Thyroid gland (tissue), 4 donors: ENCODE data around the gene OSBPL5. TPM values are rescaled to one million over a fixed set of nuclear protein-coding genes. Genes with fewer than 3 reads are reported as not detected.

Experiments
- DNase-seq, 2 donors: peaks; one replicate each; pipeline ENCODE4 v3.0.0-alpha.2; 2019
- H3K27ac ChIP-seq, 3 donors: fragments of 200-600 bp; sonication (generic); 1 replicate in 2 of 3; 2 replicates in 1 of 3; pipeline ENCODE4 v1.5.1; 2016 to 2019; ENCODE audit warnings: mild to moderate bottlenecking in 1 of 3, moderate library complexity in 1 of 3
- H3K27me3 ChIP-seq: fragments of 200-600 bp; sonication (generic); one replicate; pipeline ENCODE4 v1.5.1; 2019
- H3K36me3 ChIP-seq, 2 donors: fragments of 200-600 bp; sonication (generic); one replicate each; pipeline ENCODE4 v1.5.1; 2016 to 2019
- H3K4me1 ChIP-seq, 2 donors: fragments of 200-600 bp; sonication (generic); one replicate each; pipeline ENCODE4 v1.5.1; 2017 to 2019
- H3K4me3 ChIP-seq, 3 donors: fragments of 200-600 bp; sonication (generic); replicated peaks in 1 of 3; 1 replicate in 2 of 3; 2 replicates in 1 of 3; pipeline ENCODE4 v1.5.1; 2016; ENCODE audit warnings: mild to moderate bottlenecking in 1 of 3
- H3K9me3 ChIP-seq: fragments of 200-600 bp; sonication (generic); one replicate; pipeline ENCODE4 v1.5.1; 2017
- POLR2A ChIP-seq, 2 donors: fragments of 450-650 bp; IDR thresholded peaks; one replicate each; pipeline ENCODE4 v1.6.1; 2017; ENCODE audit warnings: antibody characterized with exemption in 2 of 2, mild to moderate bottlenecking in 2 of 2, moderate library complexity in 1 of 2
- WGBS, 2 donors: methylation state at CpG; one replicate each; pipeline ENCODE4 v1.1.5; 2017; 5-methylcytosine and 5-hydroxymethylcytosine counted together
- intact Hi-C: fragments of 100-400 bp; cut with DNase I; formaldehyde crosslinking; loops from one replicate; pipeline ENCODE4 v1.15.1; 2023
- total RNA-seq, 4 donors: library from RNA; depleted of rRNA; stranded (reverse); fragments of >200 nt; gene quantifications; one replicate each; pipeline ENCODE4 v1.2.3, GENCODE V29; 2016
- TF ChIP-seq, protein P1 (sequence below), 6 experiments: fragments of 200-600 bp in 3 of 6; fragments of 450-650 bp in 3 of 6; sonication (generic) in 3 of 6; IDR thresholded peaks; one replicate each; pipeline ENCODE4 v1.5.1; 2016 to 2019; ENCODE audit warnings: antibody characterized with exemption in 6 of 6, mild to moderate bottlenecking in 2 of 6, inconsistent platforms in 1 of 6, moderate library complexity in 1 of 6

Gene OSBPL5
- total RNA-seq, 4 donors from 2014 or later, result 24.2 to 46.7 (median 34.4) TPM

DNA sequence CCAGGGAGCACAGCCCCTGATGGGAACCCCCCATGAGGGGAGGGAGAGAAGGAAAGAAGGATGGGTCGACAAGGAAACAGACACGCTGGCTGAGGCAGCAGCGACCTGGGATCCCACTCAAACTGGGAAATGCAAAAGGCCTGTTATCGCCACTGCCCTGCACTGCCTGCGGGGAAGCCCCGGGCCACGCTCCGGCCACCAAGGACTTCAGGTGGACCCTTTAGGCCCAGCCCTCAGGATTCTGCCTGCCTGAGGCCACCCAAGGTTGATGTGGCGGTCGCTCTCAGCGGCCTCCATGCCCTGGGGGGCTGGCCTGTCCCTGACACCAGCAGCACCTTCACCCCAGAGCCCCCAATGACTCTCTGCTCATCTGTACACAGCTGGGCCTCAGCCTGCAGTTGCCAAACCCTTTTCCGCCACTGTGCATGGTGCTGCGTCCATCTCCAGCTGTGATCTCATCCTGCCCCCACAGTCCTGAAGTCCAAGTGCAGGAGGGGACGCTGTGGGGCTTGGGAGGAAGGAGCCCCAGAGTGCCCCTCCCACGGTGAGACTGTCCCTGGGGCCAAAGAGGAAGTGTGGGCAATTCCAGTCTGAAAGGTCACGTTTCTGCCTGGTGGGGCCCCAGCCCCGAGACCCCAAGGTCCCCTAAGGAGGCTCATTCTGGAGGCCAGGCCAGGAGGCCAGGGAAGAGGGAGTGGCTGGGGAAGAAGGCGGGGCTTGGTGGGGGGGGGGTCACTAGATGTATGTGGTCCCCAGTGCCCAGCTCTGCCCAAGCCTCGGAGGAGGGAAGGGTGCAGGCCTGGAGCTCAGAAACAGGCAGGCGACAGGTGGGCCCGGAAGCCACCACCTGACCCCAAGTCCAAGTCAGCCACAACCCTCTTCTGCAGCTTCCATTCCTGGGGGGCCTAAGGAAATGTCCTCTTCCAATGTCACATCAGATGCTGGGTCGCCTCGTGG, 31.6 kb downstream of the OSBPL5 start:
- no peaks in the 10 kb centered on the region for H3K9me3 ChIP-seq
- H3K4me1 ChIP-seq, result peaks cover 0 to 6% of the 10 kb centered on the region in 2 donors
- intact Hi-C loops, result no loop called here
- no peak overlapping the region for H3K27ac ChIP-seq
- H3K27me3 ChIP-seq, result no peaks in the 10 kb centered on the region
- WGBS, 2 donors, result 91 to 92% methylated on average over 11 to 20 of the region's 23 CpGs
- no peaks in the 10 kb centered on the region for H3K36me3 ChIP-seq
- H3K4me3 ChIP-seq, result no peak overlapping the region
- peak in 1 of 2 donors; percentile 0 for DNase-seq
- TF ChIP-seq, protein P1, sequence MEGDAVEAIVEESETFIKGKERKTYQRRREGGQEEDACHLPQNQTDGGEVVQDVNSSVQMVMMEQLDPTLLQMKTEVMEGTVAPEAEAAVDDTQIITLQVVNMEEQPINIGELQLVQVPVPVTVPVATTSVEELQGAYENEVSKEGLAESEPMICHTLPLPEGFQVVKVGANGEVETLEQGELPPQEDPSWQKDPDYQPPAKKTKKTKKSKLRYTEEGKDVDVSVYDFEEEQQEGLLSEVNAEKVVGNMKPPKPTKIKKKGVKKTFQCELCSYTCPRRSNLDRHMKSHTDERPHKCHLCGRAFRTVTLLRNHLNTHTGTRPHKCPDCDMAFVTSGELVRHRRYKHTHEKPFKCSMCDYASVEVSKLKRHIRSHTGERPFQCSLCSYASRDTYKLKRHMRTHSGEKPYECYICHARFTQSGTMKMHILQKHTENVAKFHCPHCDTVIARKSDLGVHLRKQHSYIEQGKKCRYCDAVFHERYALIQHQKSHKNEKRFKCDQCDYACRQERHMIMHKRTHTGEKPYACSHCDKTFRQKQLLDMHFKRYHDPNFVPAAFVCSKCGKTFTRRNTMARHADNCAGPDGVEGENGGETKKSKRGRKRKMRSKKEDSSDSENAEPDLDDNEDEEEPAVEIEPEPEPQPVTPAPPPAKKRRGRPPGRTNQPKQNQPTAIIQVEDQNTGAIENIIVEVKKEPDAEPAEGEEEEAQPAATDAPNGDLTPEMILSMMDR (IDR thresholded peaks at IDR 0.05), result no peak
- TF ChIP-seq POLR2A (IDR thresholded peaks at IDR 0.05), result no peak

DNA sequence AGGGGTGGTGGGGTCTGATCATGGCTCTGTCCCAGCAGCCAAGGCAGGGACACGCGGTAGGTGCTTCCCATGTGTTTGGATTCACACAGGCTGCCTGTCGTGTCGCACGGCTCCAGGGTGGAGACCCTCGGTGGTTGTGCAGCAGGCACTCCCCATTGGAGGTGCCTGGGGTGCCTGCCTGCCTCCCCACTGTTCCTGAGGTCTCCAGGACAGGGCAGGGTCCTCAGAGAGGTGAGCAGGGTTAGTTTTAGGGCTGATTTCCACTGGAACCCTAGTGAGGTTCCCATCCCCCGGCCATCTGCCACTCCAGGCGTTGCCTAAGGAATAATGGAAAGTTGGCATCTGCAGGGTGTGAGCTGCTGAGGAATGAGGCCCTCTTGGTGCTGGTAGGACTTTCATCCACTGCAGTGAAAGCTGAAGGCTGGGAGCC, 32.3 kb downstream of the OSBPL5 start:
- Histone ChIP-seq H3K4me1 (peaks cover 0 to 6% of the 10 kb centered on the region in 2 donors), H3K27me3 (no peaks in the 10 kb centered on the region), H3K36me3 (no peaks in the 10 kb centered on the region), H3K27ac (no peak overlapping the region), H3K9me3 (no peaks in the 10 kb centered on the region), H3K4me3 (no peak overlapping the region)
- TF ChIP-seq, protein P1 (IDR thresholded peaks at IDR 0.05), result no peak
- TF ChIP-seq POLR2A (IDR thresholded peaks at IDR 0.05), result no peak
- intact Hi-C loops, result no loop called here
- no peak for DNase-seq
- WGBS, 2 donors, result 93% methylated on average over 3 to 8 of the region's 8 CpGs

DNA sequence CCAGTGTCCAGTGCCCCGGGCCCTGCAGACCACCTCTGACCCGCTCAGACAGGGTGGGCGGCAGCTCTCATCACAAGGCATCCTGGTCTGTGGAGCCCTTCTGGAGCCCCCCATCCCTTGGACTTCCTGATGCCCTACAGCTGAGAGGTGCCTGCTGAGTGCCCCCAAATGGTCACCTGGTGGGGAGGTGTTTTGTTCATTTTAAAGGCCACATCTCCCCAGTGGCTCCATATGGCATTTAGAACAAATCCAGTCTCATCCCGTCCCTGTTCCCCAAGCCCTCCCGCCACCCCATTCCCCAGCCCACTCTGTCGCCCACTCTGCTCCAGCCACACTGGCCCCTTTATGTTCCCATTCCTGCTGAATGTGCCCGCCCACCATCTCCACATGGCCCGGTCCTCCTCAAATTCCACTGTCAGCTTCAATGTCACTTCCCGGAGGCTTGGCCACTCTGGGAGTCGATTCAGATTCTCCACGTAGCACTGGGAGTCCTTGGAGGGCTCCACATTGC, 32.8 kb downstream of the OSBPL5 start:
- TF ChIP-seq POLR2A (IDR thresholded peaks at IDR 0.05), result no peak
- TF ChIP-seq, protein P1 (IDR thresholded peaks at IDR 0.05), result no peak
- 85 to 93% methylated on average over 11 of the region's 11 CpGs for WGBS, 2 donors
- Histone ChIP-seq H3K9me3 (no peaks in the 10 kb centered on the region), H3K36me3 (no peaks in the 10 kb centered on the region), H3K4me1 (peaks cover 0 to 7% of the 10 kb centered on the region in 2 donors), H3K27me3 (no peaks in the 10 kb centered on the region), H3K4me3 (no peak overlapping the region), H3K27ac (no peak overlapping the region)
- intact Hi-C loops, result no loop called here
- peak in 1 of 2 donors; percentile 1 for DNase-seq

DNA sequence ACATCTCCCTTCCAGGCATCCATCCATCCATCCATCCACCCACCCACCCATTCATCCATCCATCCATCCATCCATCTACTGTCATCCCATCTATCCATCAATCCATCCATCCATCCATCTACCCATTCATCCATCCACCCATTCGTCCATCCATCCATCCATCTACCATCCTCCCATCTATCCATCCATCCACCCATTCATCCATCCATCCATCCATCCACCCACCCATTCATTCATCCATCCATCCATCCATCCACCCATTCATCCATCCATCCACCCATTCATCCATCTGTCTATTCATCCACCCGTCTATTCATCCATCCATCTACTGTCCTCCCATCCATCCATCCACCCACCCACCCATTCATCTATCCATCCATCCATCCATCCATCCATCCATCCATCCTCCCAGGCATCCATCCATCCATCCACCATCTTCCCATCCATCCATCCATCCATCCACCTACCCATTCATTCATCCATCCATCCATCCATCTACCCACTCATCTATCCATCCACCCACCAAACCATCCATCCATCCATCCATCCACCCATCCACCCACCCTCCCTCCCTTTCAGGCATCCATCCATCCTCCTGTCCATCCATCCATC, 33.7 kb downstream of the OSBPL5 start:
- H3K27ac ChIP-seq, result no peak overlapping the region
- peaks cover 0 to 13% of the 10 kb centered on the region in 2 donors for H3K4me1 ChIP-seq
- WGBS, 2 donors, result 94 to 98% methylated on average over 2 of the region's 2 CpGs
- no peaks in the 10 kb centered on the region for H3K27me3 ChIP-seq
- intact Hi-C loops, result no loop called here
- H3K9me3 ChIP-seq, result no peaks in the 10 kb centered on the region
- no peak overlapping the region for H3K4me3 ChIP-seq
- TF ChIP-seq POLR2A (IDR thresholded peaks at IDR 0.05), result no peak
- TF ChIP-seq, protein P1 (IDR thresholded peaks at IDR 0.05), result no peak
- H3K36me3 ChIP-seq, result no peaks in the 10 kb centered on the region
- no peak for DNase-seq
